Activated T-cell treated with anti-CD3 and anti-CD28 coated beads for 1 hour (primary cell): Measurements from ENCODE around the gene PRPF19.

ENCODE experiments used
- DNase-seq: peaks from one replicate; pipeline ENCODE4 v3.0.0-alpha.2; 2020; ENCODE audit warnings: low read depth

PRPF19 gene

GRCh38 chr11:60905551-60906113 lies 753 bp downstream of the PRPF19 start:
- DNase-seq, result no peak

- no peak for DNase-seq
Observed at GRCh38 chr11:60905047-60905446, 1.3 kb downstream of the PRPF19 start.

- no peak for DNase-seq
Observed at GRCh38 chr11:60902625-60903024, 3.8 kb downstream of the PRPF19 start.

- DNase-seq, result no peak
Observed at GRCh38 chr11:60900673-60901404, 5.5 kb downstream of the PRPF19 start.

- no peak for DNase-seq
Observed at GRCh38 chr11:60899977-60900376, 6.4 kb downstream of the PRPF19 start.

- DNase-seq, result no peak
Observed at GRCh38 chr11:60899046-60899936, 7.1 kb downstream of the PRPF19 start.

GRCh38 chr11:60897496-60897895 lies 8.9 kb downstream of the PRPF19 start:
- no peak for DNase-seq

- DNase-seq, result no peak
Observed at GRCh38 chr11:60895687-60896086, 10.7 kb downstream of the PRPF19 start.

GRCh38 chr11:60891103-60891741 lies 15.2 kb downstream of the PRPF19 start:
- DNase-seq, result no peak

GRCh38 chr11:60890696-60891095 lies 15.7 kb downstream of the PRPF19 start:
- no peak for DNase-seq

GRCh38 chr11:60889869-60890311 lies 16.5 kb downstream of the PRPF19 start:
- no peak for DNase-seq

GRCh38 chr11:60887556-60887955 lies 18.8 kb downstream of the PRPF19 start:
- DNase-seq, result peak; percentile 23

GRCh38 chr11:60880643-60881282 lies 25.6 kb downstream of the PRPF19 start:
- DNase-seq, result no peak

GRCh38 chr11:60879971-60880588 lies 26.3 kb downstream of the PRPF19 start:
- DNase-seq, result no peak

GRCh38 chr11:60879104-60879503 lies 27.3 kb downstream of the PRPF19 start:
- DNase-seq, result no peak

GRCh38 chr11:60878245-60879101 lies 27.9 kb downstream of the PRPF19 start:
- DNase-seq, result no peak

GRCh38 chr11:60876168-60876485 lies 30.3 kb downstream of the PRPF19 start:
- no peak for DNase-seq

GRCh38 chr11:60875366-60876167 lies 30.8 kb downstream of the PRPF19 start:
- no peak for DNase-seq
